ENCODE results near the gene SERPINA1.
A peak's percentile ranks its signal among the peaks of the same experiment; 100 is the strongest.
"Not testable (repeated sequence)": the region's sequence is repeated elsewhere in the genome, so short reads cannot be mapped to it uniquely, and the experiment has no call there.

The SERPINA1 gene

GRCh38 chr14:94388384-94389103 lies at the start of gene SERPINA1:
Gene SERPINA1, minus strand, starts transcription at chr14:94388602. Its CDS starts 5,365 bp downstream, at chr14:94383237.
- no peak for DNase-seq

GRCh38 chr14:94428610-94429009 lies 40.2 kb upstream of the SERPINA1 start:
- DNase-seq, result no peak

- no peak for DNase-seq
These were observed 38.7 kb upstream of the SERPINA1 start for GRCh38 chr14:94427016-94427613.

- DNase-seq, result no peak
These were observed 38.1 kb upstream of the SERPINA1 start for GRCh38 chr14:94426526-94426925.

GRCh38 chr14:94424371-94424770 lies 36.0 kb upstream of the SERPINA1 start:
- no peak for DNase-seq

- DNase-seq, result peak; percentile 55
These were observed 35.2 kb upstream of the SERPINA1 start for GRCh38 chr14:94423453-94424056.

GRCh38 chr14:94421316-94421715 lies 32.9 kb upstream of the SERPINA1 start:
- no peak for DNase-seq

GRCh38 chr14:94417497-94418205 lies 29.2 kb upstream of the SERPINA1 start:
- not testable (repeated sequence) for DNase-seq

GRCh38 chr14:94412671-94413638 lies 24.6 kb upstream of the SERPINA1 start:
- DNase-seq, result no peak

- no peak for DNase-seq
These were observed 23.2 kb upstream of the SERPINA1 start for GRCh38 chr14:94411638-94412037.

- not testable (repeated sequence) for DNase-seq
These were observed 21.0 kb upstream of the SERPINA1 start for GRCh38 chr14:94409430-94409829.

GRCh38 chr14:94408546-94409095 lies 20.2 kb upstream of the SERPINA1 start:
- no peak for DNase-seq

- no peak for DNase-seq
These were observed 19.5 kb upstream of the SERPINA1 start for GRCh38 chr14:94407906-94408305.

GRCh38 chr14:94406910-94407309 lies 18.5 kb upstream of the SERPINA1 start:
- no peak for DNase-seq

GRCh38 chr14:94405486-94405885 lies 17.1 kb upstream of the SERPINA1 start:
- DNase-seq, result no peak

GRCh38 chr14:94404561-94404960 lies 16.2 kb upstream of the SERPINA1 start:
- no peak for DNase-seq

GRCh38 chr14:94403312-94403932 lies 15.0 kb upstream of the SERPINA1 start:
- DNase-seq, result no peak

GRCh38 chr14:94401083-94401482 lies 12.7 kb upstream of the SERPINA1 start:
- no peak for DNase-seq

- DNase-seq, result no peak
These were observed 12.0 kb upstream of the SERPINA1 start for GRCh38 chr14:94400422-94400841.

GRCh38 chr14:94398536-94398935 lies 10.1 kb upstream of the SERPINA1 start:
- no peak for DNase-seq

GRCh38 chr14:94398182-94398479 lies 9.7 kb upstream of the SERPINA1 start:
- no peak for DNase-seq

All from activated CD4-positive, alpha-beta T cell treated with anti-CD3 and anti-CD28 coated beads, Interleukin-2, amount 50 U/mL, for 16 hours (primary cell).